GM12878 (cell line): Measurements from ENCODE around the gene SGCD.

Experiments
- CBX3 ChIP-seq: fragments of 200-600 bp; sonication (generic); IDR thresholded peaks from 2 replicates; pipeline ENCODE4 v1.6.1; 2016; ENCODE audit warnings: low read depth, borderline replicate concordance
- CEBPB ChIP-seq, 2 experiments: fragments of 150-350 bp in 1 of 2; IDR thresholded peaks; 2 replicates each; pipeline ENCODE4 v1.6.1; 2012 to 2014; ENCODE audit warnings: low read depth in 2 of 2, low read length in 2 of 2, borderline replicate concordance in 1 of 2, inconsistent platforms in 1 of 2
- CHD1 ChIP-seq: IDR thresholded peaks from 2 replicates; pipeline ENCODE4 v1.6.1; 2012; ENCODE audit warnings: low read depth, low read length, improper control_type of control experiment
- CTCF ChIP-seq, 3 experiments: IDR thresholded peaks in 2 of 3; conservative IDR thresholded peaks in 1 of 3; 2 replicates each; pipeline ENCODE4 v1.5.1; 2011; ENCODE audit warnings: low read depth in 3 of 3, low read length in 3 of 3, mild to moderate bottlenecking in 3 of 3, control low read depth in 2 of 3, moderate library complexity in 2 of 3, inconsistent platforms in 1 of 3, mixed read lengths in 1 of 3; ENCODE audit not compliant: control insufficient read depth in 2 of 3, insufficient read depth in 1 of 3; ENCODE audit errors: extremely low read depth in 1 of 3
- EZH2 ChIP-seq: IDR thresholded peaks from 2 replicates; pipeline ENCODE4 v1.6.1; 2012; ENCODE audit warnings: low read depth, mild to moderate bottlenecking, control low read depth, inconsistent platforms, low read length, borderline replicate concordance; ENCODE audit not compliant: control insufficient read depth
- NFYB ChIP-seq: IDR thresholded peaks from 2 replicates; pipeline ENCODE4 v1.6.1; 2011; ENCODE audit warnings: low read depth, mild to moderate bottlenecking, low read length, improper control_type of control experiment, moderate library complexity; ENCODE audit not compliant: insufficient read depth
- PKNOX1 ChIP-seq: fragments of 450-650 bp; IDR thresholded peaks from 2 replicates; pipeline ENCODE4 v1.6.1; 2016; ENCODE audit warnings: mild to moderate bottlenecking
- POLR2AphosphoS5 ChIP-seq: IDR thresholded peaks from 2 replicates; pipeline ENCODE4 v1.6.1; 2011; ENCODE audit warnings: mild to moderate bottlenecking, low read length, inconsistent platforms
- SP1 ChIP-seq: IDR thresholded peaks from one replicate; pipeline ENCODE4 v1.6.1; 2011; ENCODE audit warnings: low read depth, low read length
- ZNF24 ChIP-seq: fragments of 450-650 bp; IDR thresholded peaks from 2 replicates; pipeline ENCODE4 v1.6.1; 2017; ENCODE audit warnings: antibody characterized with exemption, mild to moderate bottlenecking
- ZNF274 ChIP-seq: IDR thresholded peaks from one replicate; pipeline ENCODE4 v1.8.0; 2011; ENCODE audit not compliant: insufficient read length, insufficient read depth
- ZSCAN29 ChIP-seq: fragments of 450-650 bp; IDR thresholded peaks from 2 replicates; pipeline ENCODE4 v1.6.1; 2017; ENCODE audit warnings: mild to moderate bottlenecking, moderate library complexity

- TF ChIP-seq PKNOX1 (no peak), CBX3 (no peak), ZNF274 (no peak), SP1 (no peak), POLR2AphosphoS5 (no peak), ZNF24 (no peak), CEBPB (IDR thresholded peaks at IDR 0.05; ENCODE audit: borderline replicate concordance in 1 of 2, low read depth in 2 of 2, low read length in 2 of 2) (no peak), ZSCAN29 (no peak), CHD1 (no peak), NFYB (no peak), EZH2 (no peak), CTCF (IDR thresholded peaks at IDR 0.05 in 2 of 3, conservative IDR thresholded peaks at IDR 0.05 in 1 of 3; ENCODE audit: control insufficient read depth in 2 of 3, extremely low read depth in 1 of 3, insufficient read depth in 1 of 3, low read depth in 3 of 3, low read length in 3 of 3) (no peak)
Observed at GRCh38 chr5:156677963-156678362, 351.0 kb downstream of the SGCD start.
